ENCODE data around the gene APOL5. TPM values are rescaled to one million over a fixed set of nuclear protein-coding genes. Genes with fewer than 3 reads are reported as not detected.

Gene APOL5
- total and polyA plus RNA-seq, 2 experiments from 2014 or later = not detected

GRCh38 chr22:35758394-35758793 lies 40.7 kb downstream of the APOL5 start:
- H3K27ac ChIP-seq = no peak overlapping the region
- 88 to 91% methylated on average over 1 of the region's 1 CpG for WGBS, 2 experiments (ENCODE audit: low coverage in 1 of 2, low lambda C conversion rate in 2 of 2, missing lambda C conversion rate in 2 of 2)
- H2AFZ ChIP-seq = no peak overlapping the region
- TF ChIP-seq EZH2 (IDR thresholded peaks at IDR 0.05; ENCODE audit: insufficient read depth, poor library complexity, severe bottlenecking) (no peak), EZH2phosphoT487 (IDR thresholded peaks at IDR 0.05; ENCODE audit: insufficient read depth, low read depth) (no peak)
- H3K9me3 ChIP-seq (ENCODE audit: low read depth) = no peaks in the 10 kb centered on the region
- no peaks in the 10 kb centered on the region for H3K4me1 ChIP-seq (ENCODE audit: insufficient read depth)
- H3K9me2 ChIP-seq (ENCODE audit: insufficient read depth) = no peaks in the 10 kb centered on the region
- H3K27me3 ChIP-seq (replicated peaks; ENCODE audit: insufficient read depth) = no peaks in the 10 kb centered on the region
- peaks cover 58% of the 10 kb centered on the region for H3K36me3 ChIP-seq (ENCODE audit: low read depth)
- peaks cover 24% of the 10 kb centered on the region; the same call in 1 of the 2 replicates for H3F3A ChIP-seq (ENCODE audit: insufficient read depth)
- no peak overlapping the region for H3K4me2 ChIP-seq (ENCODE audit: unreplicated experiment)
- peaks cover 59% of the 10 kb centered on the region for H3K79me2 ChIP-seq (ENCODE audit: insufficient read depth)
- no peak overlapping the region for H3K9ac ChIP-seq
- no peaks in the 10 kb centered on the region for H4K20me1 ChIP-seq (ENCODE audit: insufficient read depth)
- H3K4me3 ChIP-seq = no peak overlapping the region
- in situ Hi-C loops (cut with MboI) = no loop called here
- DNase-seq = no peak

DNA sequence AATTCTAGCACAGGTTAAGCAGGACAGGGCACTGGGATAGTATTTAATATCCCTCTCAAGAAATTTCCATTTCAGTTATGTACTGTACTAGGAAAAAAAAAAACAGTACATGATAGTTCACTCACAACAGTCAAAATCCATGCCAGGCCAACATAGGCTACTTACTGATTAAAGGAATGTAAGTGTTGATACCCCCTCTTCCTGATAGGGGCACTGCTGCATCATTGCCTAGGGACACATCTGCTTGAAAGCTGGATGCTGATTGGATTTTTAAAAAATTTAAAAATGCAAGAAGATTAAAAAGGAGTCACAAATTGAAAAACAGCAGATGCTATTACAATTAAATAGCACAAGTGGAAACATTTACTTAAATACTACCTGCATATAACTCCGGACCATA lies 43.4 kb downstream of the APOL5 start:
- no peaks in the 10 kb centered on the region for H3K9me2 ChIP-seq (ENCODE audit: insufficient read depth)
- in situ Hi-C loops (cut with MboI) = no loop called here
- no peaks in the 10 kb centered on the region for H3K4me1 ChIP-seq (ENCODE audit: insufficient read depth)

DNA sequence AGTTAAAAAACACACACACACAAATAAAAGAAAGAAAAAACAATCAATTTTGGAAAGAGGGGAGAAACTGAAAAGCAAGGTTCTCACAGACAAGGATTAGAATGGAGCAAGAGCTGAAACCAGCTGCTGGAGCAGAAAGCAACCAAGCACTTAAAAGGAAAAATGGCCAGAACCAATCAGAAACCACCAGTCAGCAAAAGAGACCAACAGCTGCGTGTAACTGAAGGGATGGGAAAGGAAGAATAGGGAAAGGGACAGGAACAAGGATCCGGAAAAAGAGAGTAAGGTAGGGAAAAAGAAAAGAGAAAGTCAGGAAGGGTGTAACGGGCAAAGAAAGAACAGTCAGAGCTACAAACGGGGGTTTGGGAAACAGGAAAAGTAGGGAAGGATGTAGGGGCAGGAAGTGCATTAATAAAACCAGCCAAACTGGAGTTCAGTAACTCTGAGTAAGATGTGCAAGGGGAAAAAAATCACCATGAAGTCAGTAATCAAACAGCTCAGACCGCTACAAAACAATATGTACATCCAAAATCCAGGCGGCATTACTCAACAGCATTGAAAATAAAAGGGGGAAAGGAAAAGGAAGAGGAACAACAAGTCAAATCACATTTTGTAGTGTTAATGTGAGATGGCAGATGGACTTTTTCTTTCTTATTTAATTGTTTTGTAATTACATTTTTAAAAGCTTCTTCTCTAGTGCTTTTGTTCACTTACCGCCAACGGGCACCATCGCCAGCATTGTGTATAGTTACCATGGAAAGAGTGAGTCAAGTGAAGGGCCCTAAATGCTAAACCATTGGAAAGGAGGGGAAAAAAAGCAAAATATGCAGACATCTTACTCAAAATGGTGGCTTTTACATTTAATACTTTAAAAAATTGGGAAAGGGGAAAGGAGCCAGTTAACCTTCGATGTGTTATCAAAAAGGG lies 49.2 kb downstream of the APOL5 start:
- H3K4me3 ChIP-seq = no peak overlapping the region
- no peak overlapping the region for H3K9ac ChIP-seq
- H3K27ac ChIP-seq = 0 out of 2 replicates have a peak overlapping the region, but pooled peaks have one; percentile 13
- no peak overlapping the region for H3K4me2 ChIP-seq (ENCODE audit: unreplicated experiment)
- peak; percentile 33 for DNase-seq
- WGBS, 2 experiments (ENCODE audit: low coverage in 1 of 2, low lambda C conversion rate in 2 of 2, missing lambda C conversion rate in 2 of 2) = 71% methylated on average over 10 of the region's 10 CpGs
- H2AFZ ChIP-seq = no peak overlapping the region
- no peaks in the 10 kb centered on the region for H3K9me3 ChIP-seq (ENCODE audit: low read depth)
- peaks cover 19% of the 10 kb centered on the region; the same call in 1 of the 2 replicates for H3F3A ChIP-seq (ENCODE audit: insufficient read depth)
- no peaks in the 10 kb centered on the region for H3K9me2 ChIP-seq (ENCODE audit: insufficient read depth)
- no peaks in the 10 kb centered on the region for H4K20me1 ChIP-seq (ENCODE audit: insufficient read depth)
- no peak for TF ChIP-seq EZH2phosphoT487 (IDR thresholded peaks at IDR 0.05; ENCODE audit: insufficient read depth, low read depth)
- TF ChIP-seq EZH2 (IDR thresholded peaks at IDR 0.05; ENCODE audit: insufficient read depth, poor library complexity, severe bottlenecking) = no peak
- in situ Hi-C loops (cut with MboI) = no loop called here
- peaks cover 9% of the 10 kb centered on the region for H3K36me3 ChIP-seq (ENCODE audit: low read depth)
- H3K4me1 ChIP-seq (ENCODE audit: insufficient read depth) = no peaks in the 10 kb centered on the region
- no peaks in the 10 kb centered on the region for H3K27me3 ChIP-seq (replicated peaks; ENCODE audit: insufficient read depth)
- H3K79me2 ChIP-seq (ENCODE audit: insufficient read depth) = peaks cover 93% of the 10 kb centered on the region

More for the DNA sequence above, 43.4 kb downstream of the APOL5 start:
- H4K20me1 ChIP-seq (ENCODE audit: insufficient read depth) = no peaks in the 10 kb centered on the region
- 93 to 100% methylated on average over 1 of the region's 1 CpG for WGBS, 2 experiments (ENCODE audit: low coverage in 1 of 2, low lambda C conversion rate in 2 of 2, missing lambda C conversion rate in 2 of 2)
- no peak overlapping the region for H3K27ac ChIP-seq
- peaks cover 64% of the 10 kb centered on the region for H3K79me2 ChIP-seq (ENCODE audit: insufficient read depth)
- no peak overlapping the region for H3K4me2 ChIP-seq (ENCODE audit: unreplicated experiment)
- no peak overlapping the region for H3K4me3 ChIP-seq
- H3K36me3 ChIP-seq (ENCODE audit: low read depth) = peaks cover 49% of the 10 kb centered on the region
- H3K27me3 ChIP-seq (replicated peaks; ENCODE audit: insufficient read depth) = no peaks in the 10 kb centered on the region
- H3F3A ChIP-seq (ENCODE audit: insufficient read depth) = peaks cover 26% of the 10 kb centered on the region; the same call in 1 of the 2 replicates
- DNase-seq = peak; percentile 29
- TF ChIP-seq EZH2phosphoT487 (IDR thresholded peaks at IDR 0.05; ENCODE audit: insufficient read depth, low read depth) = no peak
- TF ChIP-seq EZH2 (IDR thresholded peaks at IDR 0.05; ENCODE audit: insufficient read depth, poor library complexity, severe bottlenecking) = no peak
- H3K9me3 ChIP-seq (ENCODE audit: low read depth) = no peaks in the 10 kb centered on the region
- no peak overlapping the region for H2AFZ ChIP-seq
- no peak overlapping the region for H3K9ac ChIP-seq

GRCh38 chr22:35769974-35770373 lies 52.3 kb downstream of the APOL5 start:
- no peak overlapping the region for H3K9ac ChIP-seq
- no peak for DNase-seq
- no peaks in the 10 kb centered on the region for H3K27me3 ChIP-seq (replicated peaks; ENCODE audit: insufficient read depth)
- H4K20me1 ChIP-seq (ENCODE audit: insufficient read depth) = no peaks in the 10 kb centered on the region
- no peak overlapping the region for H2AFZ ChIP-seq
- no peaks in the 10 kb centered on the region for H3K9me2 ChIP-seq (ENCODE audit: insufficient read depth)
- no peak overlapping the region for H3K4me3 ChIP-seq
- peaks cover 95% of the 10 kb centered on the region for H3K79me2 ChIP-seq (ENCODE audit: insufficient read depth)
- H3K9me3 ChIP-seq (ENCODE audit: low read depth) = no peaks in the 10 kb centered on the region
- H3K27ac ChIP-seq = no peak overlapping the region
- H3K36me3 ChIP-seq (ENCODE audit: low read depth) = no peaks in the 10 kb centered on the region; the same call in 1 of the 2 replicates
- TF ChIP-seq EZH2 (IDR thresholded peaks at IDR 0.05; ENCODE audit: insufficient read depth, poor library complexity, severe bottlenecking) (no peak), EZH2phosphoT487 (IDR thresholded peaks at IDR 0.05; ENCODE audit: insufficient read depth, low read depth) (no peak)
- in situ Hi-C loops (cut with MboI) = no loop called here
- no peak overlapping the region for H3K4me2 ChIP-seq (ENCODE audit: unreplicated experiment)
- no peaks in the 10 kb centered on the region for H3K4me1 ChIP-seq (ENCODE audit: insufficient read depth)
- peaks cover 19% of the 10 kb centered on the region; the same call in 1 of the 2 replicates for H3F3A ChIP-seq (ENCODE audit: insufficient read depth)

Data from GM23248 (cell line).